AG04449 (cell line): Measurements from ENCODE around the gene SFN.
"Not testable (repeated sequence)": the region's sequence is repeated elsewhere in the genome, so short reads cannot be mapped to it uniquely, and the experiment has no call there.

Experiments used
- CTCF ChIA-PET: fragments of 350-600 bp; formaldehyde crosslinking; extraction: SDS; loops from one replicate; lab custom pipeline; 2021; ENCODE audit warnings: antibody characterized with exemption; lab: Yijun Ruan, JAX
- POLR2A ChIA-PET: fragments of 400-600, 350-600 bp; formaldehyde crosslinking; extraction: SDS; loops from one replicate; lab custom pipeline; 2020; ENCODE audit warnings: antibody characterized with exemption, inconsistent platforms; lab: Yijun Ruan, JAX
- DNase-seq: peaks from one replicate; pipeline ENCODE4 v3.0.0-alpha.2; 2010; ENCODE audit warnings: low read depth, low spot score
- H3K4me3 ChIP-seq: 2 replicates; pipeline ENCODE4 v1.5.1; 2011; ENCODE audit warnings: low read depth, mild to moderate bottlenecking, control low read depth, low read length
- CTCF ChIP-seq: IDR thresholded peaks from one replicate; pipeline ENCODE4 v1.5.1; 2011; ENCODE audit warnings: mild to moderate bottlenecking, moderate library complexity, low read length, control low read depth, inconsistent platforms; ENCODE audit not compliant: insufficient read depth; ENCODE audit errors: missing control alignments

SFN gene

GRCh38 chr1:26874896-26875295, 11.9 kb downstream of the SFN start:
- CTCF ChIA-PET, result interaction anchor here (15.8 kb wide), 1 partner anchor 273 kb away, joined by 205 read pairs; no protein-coding TSS in a partner anchor
- TF ChIP-seq CTCF, result no peak
- POLR2A ChIA-PET, result no interaction called here
- no peak overlapping the region for H3K4me3 ChIP-seq
- DNase-seq, result no peak

DNA sequence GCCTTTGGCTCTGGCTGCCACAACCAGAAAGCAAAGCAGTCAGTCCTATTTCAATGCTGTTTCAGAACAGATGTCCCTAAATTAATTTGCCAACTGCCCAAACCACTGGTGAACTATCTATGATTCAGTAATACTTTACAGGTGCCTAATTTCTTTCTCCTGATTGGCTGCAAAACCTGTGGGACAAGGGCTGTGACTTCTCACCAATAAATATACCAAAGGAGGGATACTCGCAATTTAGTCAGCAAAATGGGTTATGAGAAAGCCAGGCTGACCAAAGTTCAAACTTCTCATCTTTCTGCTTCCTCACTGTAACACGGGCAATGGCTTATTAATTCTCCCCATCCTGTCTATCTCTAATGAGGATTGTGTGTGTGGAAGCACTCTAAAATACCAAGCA, 14.4 kb downstream of the SFN start:
- DNase-seq, result no peak
- POLR2A ChIA-PET, result interaction anchor here (0.6 kb wide), 1 partner anchor 56 kb away, joined by 3 read pairs; no protein-coding TSS in a partner anchor
- TF ChIP-seq CTCF, result no peak
- CTCF ChIA-PET, result interaction anchor here (1.1 to 15.8 kb wide), 10 partner anchors 8 to 275 kb away, joined by 3 to 205 read pairs (median 20); partner anchors contain the start of gene GPN2
- H3K4me3 ChIP-seq, result no peak overlapping the region

- H3K4me3 ChIP-seq, result no peak overlapping the region
- ChIA-PET POLR2A (interaction anchor here (1.0 kb wide), 2 partner anchors 79 to 280 kb away, joined by 3 read pairs; no protein-coding TSS in a partner anchor), CTCF (interaction anchor here (0.9 to 15.8 kb wide), 9 partner anchors 9 to 278 kb away, joined by 3 to 205 read pairs (median 19); partner anchors contain the start of gene GPN2)
- TF ChIP-seq CTCF, result no peak
- no peak for DNase-seq
These were observed 16.8 kb downstream of the SFN start for GRCh38 chr1:26879793-26880192.

GRCh38 chr1:26881611-26882010, 18.7 kb downstream of the SFN start:
- not testable (repeated sequence) for H3K4me3 ChIP-seq, DNase-seq
- CTCF ChIA-PET, result interaction anchor here (0.8 to 15.8 kb wide), 14 partner anchors 7 to 287 kb away, joined by 3 to 205 read pairs (median 6); partner anchors contain the start of gene GPN2
- POLR2A ChIA-PET, result interaction anchor here (1.1 kb wide), 1 partner anchor 26 kb away, joined by 3 read pairs; no protein-coding TSS in a partner anchor

GRCh38 chr1:26882696-26883463, 19.9 kb downstream of the SFN start:
- DNase-seq, result no peak
- ChIA-PET CTCF (interaction anchor here (1.0 to 15.8 kb wide), 10 partner anchors 16 to 383 kb away, joined by 3 to 205 read pairs (median 4); no protein-coding TSS in a partner anchor), POLR2A (interaction anchor here (0.6 to 1.1 kb wide), 2 partner anchors 27 to 332 kb away, joined by 3 to 4 read pairs; no protein-coding TSS in a partner anchor)
- no peak overlapping the region for H3K4me3 ChIP-seq
- no peak for TF ChIP-seq CTCF

GRCh38 chr1:26887125-26887524, 24.2 kb downstream of the SFN start:
- DNase-seq, result no peak
- H3K4me3 ChIP-seq, result no peak overlapping the region
- POLR2A ChIA-PET, result interaction anchor here (0.7 to 4.5 kb wide), 3 partner anchors 12 to 163 kb away, joined by 3 to 42 read pairs (median 3); partner anchors contain the start of gene GPATCH3

More at GRCh38 chr1:26887125-26887524, 24.2 kb downstream of the SFN start:
- CTCF ChIA-PET, result interaction anchor here (0.6 to 5.1 kb wide), 21 partner anchors 8 to 296 kb away, joined by 3 to 60 read pairs (median 3); partner anchors contain the start of gene GPATCH3
- peak; percentile 39 for TF ChIP-seq CTCF
